Spleen (tissue), 11 donors: ENCODE results near the gene LAMB1. TPM values are rescaled to one million over a fixed set of nuclear protein-coding genes. Genes with fewer than 3 reads are reported as not detected.
A peak's percentile ranks its signal among the peaks of the same experiment; 100 is the strongest.

ENCODE experiments used
- DNase-seq: peaks from one replicate; pipeline ENCODE4 v3.0.0-alpha.2; 2020
- H3K27ac ChIP-seq, 8 donors: fragments of 200-600 bp; sonication (generic) in 7 of 8; 1 replicate in 4 of 8; 2 replicates in 4 of 8; pipeline versions ENCODE4 v1.5.0 to v1.8.0; 2016 to 2021; ENCODE audit warnings: inconsistent platforms in 4 of 8, mild to moderate bottlenecking in 4 of 8, moderate library complexity in 1 of 8
- H3K27me3 ChIP-seq, 7 donors: fragments of 200-600 bp; sonication (generic) in 6 of 7; replicated peaks in 1 of 7; 1 replicate in 4 of 7; 2 replicates in 3 of 7; pipeline versions ENCODE4 v1.5.0 to v1.8.0; 2016 to 2021; ENCODE audit warnings: inconsistent platforms in 3 of 7, mild to moderate bottlenecking in 1 of 7
- H3K36me3 ChIP-seq, 6 donors: fragments of 200-600 bp; sonication (generic) in 5 of 6; 1 replicate in 4 of 6; 2 replicates in 2 of 6; pipeline versions ENCODE4 v1.5.0 to v1.8.0; 2016 to 2021; ENCODE audit warnings: inconsistent platforms in 2 of 6
- H3K4me1 ChIP-seq, 6 donors: fragments of 200-600 bp; sonication (generic) in 5 of 6; 1 replicate in 3 of 6; 2 replicates in 3 of 6; pipeline versions ENCODE4 v1.5.0 to v1.8.0; 2016 to 2021; ENCODE audit warnings: inconsistent platforms in 3 of 6
- H3K4me3 ChIP-seq, 8 donors: fragments of 200-600 bp; sonication (generic) in 7 of 8; 1 replicate in 4 of 8; 2 replicates in 4 of 8; pipeline versions ENCODE4 v1.5.0 to v1.8.0; 2016 to 2021; ENCODE audit warnings: inconsistent platforms in 4 of 8, mild to moderate bottlenecking in 4 of 8, moderate library complexity in 2 of 8
- H3K9me3 ChIP-seq, 8 donors: fragments of 200-600 bp; sonication (generic) in 7 of 8; 1 replicate in 4 of 8; 2 replicates in 4 of 8; pipeline versions ENCODE4 v1.5.0 to v1.8.0; 2016 to 2021; ENCODE audit warnings: inconsistent platforms in 4 of 8
- CTCF ChIP-seq, 11 experiments: fragments of 200-600 bp in 7 of 11; fragments of 450-650 bp in 4 of 11; sonication (generic) in 4 of 11; IDR thresholded peaks in 8 of 11; conservative IDR thresholded peaks in 3 of 11; 1 replicate in 7 of 11; 2 replicates in 4 of 11; pipeline versions ENCODE4 v1.4.0 to v1.8.0; 2016 to 2021; ENCODE audit warnings: antibody characterized with exemption in 11 of 11, inconsistent platforms in 4 of 11, mild to moderate bottlenecking in 1 of 11
- POLR2A ChIP-seq, 3 donors: fragments of 450-650 bp; IDR thresholded peaks; one replicate each; pipeline ENCODE4 v1.5.1; 2017; ENCODE audit warnings: antibody characterized with exemption in 3 of 3, mild to moderate bottlenecking in 1 of 3
- POLR2AphosphoS5 ChIP-seq, 3 donors: sonication (generic); formaldehyde crosslinking; IDR thresholded peaks; one replicate each; pipeline ENCODE4 v1.5.1; 2017; ENCODE audit warnings: antibody characterized with exemption in 3 of 3
- WGBS, 5 donors: extraction: QIAGEN DNeasy Blood & Tissue Kit in 3 of 5; methylation state at CpG; one replicate each; pipeline versions ENCODE4 v1.1.5 to v1.1.7; 2013 to 2018; 5-methylcytosine and 5-hydroxymethylcytosine counted together
- intact Hi-C: fragments of 100-400 bp; cut with DNase I; formaldehyde crosslinking; loops from one replicate; pipeline ENCODE4 v1.15.0; 2023; ENCODE audit warnings: low total_unique reads
- polyA plus RNA-seq, 3 donors: library from polyadenylated mRNA; stranded (reverse); fragments of 200-250 nt; gene quantifications; one replicate each; pipeline ENCODE4 v1.2.1, GENCODE V29; 2013
- total RNA-seq, 7 donors: library from RNA; depleted of rRNA in 3 of 7; stranded (reverse); fragments of >200 nt in 3 of 7; fragmentation: NEBNext Ultra II Directional in 4 of 7; extraction: Animal tissue kit (Norgen Biotek cat#: 25700) in 4 of 7; gene quantifications; one replicate each; pipeline versions ENCODE4 v1.1.0 to v1.2.1, GENCODE V29; 2016 to 2021
- donor health status: healthy with polysubstance abuse.
- donor health status: DM: no; HTN: no; CAD: no; lungs with moderate emphysema.
- donor health status: DM: no; HTN: no; CAD: no.
- donor health status: Bipolar disorder and iron deficiency.
- donor health status: healthy.
- donor health status: DM: no; HTN: no; CAD: no.
- donor health status: DM: yes; HTN: yes; CAD: no.

LAMB1 gene
- total and polyA plus RNA-seq, 10 donors = 51.4 to 181 (median 126) TPM

- peaks cover 0 to 87% (median 4%) of the 10 kb centered on the region in 6 donors for H3K36me3 ChIP-seq
- H3K27ac ChIP-seq = peak overlapping the region in 5 of 8 donors; percentile 28 to 63 (median 52)
- H3K4me3 ChIP-seq = no peak overlapping the region
- 82 to 89% (median 87%) methylated on average over 16 of the region's 16 CpGs for WGBS, 5 donors
- no peak for DNase-seq
- no peaks in the 10 kb centered on the region for H3K9me3 ChIP-seq
- TF ChIP-seq POLR2A (IDR thresholded peaks at IDR 0.05) (no peak), POLR2AphosphoS5 (IDR thresholded peaks at IDR 0.05) (peak in 2 of 3 donors; percentile 50 to 61), CTCF (IDR thresholded peaks at IDR 0.05 in 8 of 11, conservative IDR thresholded peaks at IDR 0.05 in 3 of 11) (no peak)
- H3K4me1 ChIP-seq = peaks cover 0 to 22% (median 0%) of the 10 kb centered on the region in 6 donors
- intact Hi-C loops = no loop called here
- no peaks in the 10 kb centered on the region for H3K27me3 ChIP-seq
Measured at GRCh38 chr7:107939573-107940489, 63.1 kb downstream of the LAMB1 start.

GRCh38 chr7:107938456-107939250, 64.3 kb downstream of the LAMB1 start:
- peaks cover 0 to 90% (median 4%) of the 10 kb centered on the region in 6 donors for H3K36me3 ChIP-seq
- TF ChIP-seq POLR2AphosphoS5 (IDR thresholded peaks at IDR 0.05) = peak in 1 of 3 donors; percentile 68
- no peak for TF ChIP-seq POLR2A (IDR thresholded peaks at IDR 0.05)
- peaks cover 0 to 22% (median 0%) of the 10 kb centered on the region in 6 donors for H3K4me1 ChIP-seq
- DNase-seq = no peak
- WGBS, 5 donors = 64 to 78% (median 73%) methylated on average over 6 of the region's 6 CpGs
- no peak overlapping the region for H3K4me3 ChIP-seq
- H3K27me3 ChIP-seq = no peaks in the 10 kb centered on the region
- intact Hi-C loops = no loop called here
- H3K27ac ChIP-seq = peak overlapping the region in 7 of 8 donors; percentile 2 to 63 (median 49)
- no peaks in the 10 kb centered on the region for H3K9me3 ChIP-seq

- Histone ChIP-seq H3K4me3 (no peak overlapping the region), H3K27ac (peak overlapping the region in 4 of 8 donors; percentile 49 to 63 (median 60)), H3K36me3 (peaks cover 0 to 91% (median 4%) of the 10 kb centered on the region in 6 donors), H3K9me3 (no peaks in the 10 kb centered on the region), H3K4me1 (peaks cover 0 to 22% (median 0%) of the 10 kb centered on the region in 6 donors), H3K27me3 (no peaks in the 10 kb centered on the region)
- TF ChIP-seq CTCF (IDR thresholded peaks at IDR 0.05 in 8 of 11, conservative IDR thresholded peaks at IDR 0.05 in 3 of 11) = no peak
- no peak for TF ChIP-seq POLR2AphosphoS5 (IDR thresholded peaks at IDR 0.05)
- TF ChIP-seq POLR2A (IDR thresholded peaks at IDR 0.05) = no peak
- 86 to 97% (median 92%) methylated on average over 1 of the region's 1 CpG for WGBS, 5 donors
- no peak for DNase-seq
- intact Hi-C loops = no loop called here
Measured at GRCh38 chr7:107937531-107937930, 65.4 kb downstream of the LAMB1 start.

- no peak for TF ChIP-seq POLR2A (IDR thresholded peaks at IDR 0.05)
- TF ChIP-seq CTCF (IDR thresholded peaks at IDR 0.05 in 8 of 11, conservative IDR thresholded peaks at IDR 0.05 in 3 of 11) = no peak
- TF ChIP-seq POLR2AphosphoS5 (IDR thresholded peaks at IDR 0.05) = no peak
- peak overlapping the region in 1 of 8 donors; percentile 10 for H3K27ac ChIP-seq
- no peak overlapping the region for H3K4me3 ChIP-seq
- DNase-seq = no peak
- H3K4me1 ChIP-seq = peaks cover 0 to 22% (median 0%) of the 10 kb centered on the region in 6 donors
- intact Hi-C loops = no loop called here
- 97 to 100% (median 99%) methylated on average over 2 of the region's 2 CpGs for WGBS, 5 donors
- H3K36me3 ChIP-seq = peaks cover 0 to 91% (median 9%) of the 10 kb centered on the region in 6 donors
- no peaks in the 10 kb centered on the region for H3K9me3 ChIP-seq
- H3K27me3 ChIP-seq = no peaks in the 10 kb centered on the region
Measured at GRCh38 chr7:107936312-107936711, 66.6 kb downstream of the LAMB1 start.
